Measurements from ENCODE around the gene PRKACA.

The PRKACA gene

DNA sequence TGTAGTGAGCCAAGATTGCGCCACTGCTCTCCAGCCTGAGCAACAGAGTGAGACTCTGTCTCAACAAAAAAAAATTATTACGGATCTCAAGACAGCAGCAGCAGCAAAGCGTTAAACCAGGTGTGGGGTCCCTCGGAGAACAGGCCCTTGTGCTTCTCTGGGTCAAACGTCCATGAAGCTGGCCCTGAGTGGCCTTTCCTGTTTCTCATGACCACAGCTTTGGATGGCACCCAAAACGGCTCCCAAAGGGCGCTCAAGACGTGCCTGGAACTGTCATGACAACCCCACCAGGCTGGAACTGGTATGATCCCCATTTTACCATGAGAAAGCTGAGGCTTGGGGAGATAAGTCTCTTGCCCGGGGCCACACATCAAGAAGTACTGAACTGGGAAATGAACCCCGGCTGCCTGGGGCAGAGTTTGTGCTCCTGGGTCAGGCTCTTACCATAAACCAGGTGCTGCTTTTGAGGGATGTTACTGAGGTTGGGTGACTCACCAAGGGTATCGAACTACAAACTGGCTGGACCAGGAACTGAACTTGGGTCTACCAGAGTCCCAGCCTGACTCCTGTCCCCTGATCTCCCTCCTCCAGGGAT is 15.4 kb downstream of the PRKACA start:
- H3K9me3 ChIP-seq (ENCODE audit: control insufficient read depth, insufficient read depth, low read length): no peaks in the 10 kb centered on the region
- H3K36me3 ChIP-seq (ENCODE audit: insufficient read depth, low read length): no peaks in the 10 kb centered on the region; the same call in 1 of the 2 replicates
- no peaks in the 10 kb centered on the region for H3K4me1 ChIP-seq (ENCODE audit: insufficient read depth, low read length)
- H3K9ac ChIP-seq (ENCODE audit: low read depth, low read length): no peak overlapping the region

DNA sequence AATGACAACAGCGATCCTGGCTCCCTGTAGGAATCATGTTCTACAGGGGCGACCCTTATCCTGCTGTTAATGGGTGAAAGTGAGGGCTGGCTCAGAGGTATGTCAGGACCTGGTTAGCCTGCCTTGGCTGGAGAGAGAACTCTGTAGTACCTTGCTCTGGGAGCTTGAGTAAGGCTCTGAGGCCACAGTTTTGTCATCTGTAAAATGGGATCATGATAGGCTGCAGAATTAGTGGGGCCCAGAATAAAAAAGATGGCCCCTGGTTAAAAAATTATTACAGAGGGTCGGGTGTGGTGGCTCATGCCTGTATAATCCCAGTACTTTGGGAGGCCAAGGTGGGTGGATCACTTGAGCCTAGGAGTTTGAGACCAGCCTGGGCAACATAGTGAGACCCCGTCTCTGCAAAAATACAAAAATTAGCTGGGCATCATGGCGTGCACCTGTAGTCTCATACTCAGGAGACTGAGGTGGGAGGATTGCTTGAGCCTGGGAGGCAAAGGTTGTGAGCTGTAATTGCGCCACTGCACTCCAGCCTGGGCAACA is 16.5 kb downstream of the PRKACA start:
- Histone ChIP-seq H3K9ac (ENCODE audit: low read depth, low read length) (no peak overlapping the region), H3K9me3 (ENCODE audit: control insufficient read depth, insufficient read depth, low read length) (no peaks in the 10 kb centered on the region), H3K36me3 (ENCODE audit: insufficient read depth, low read length) (no peaks in the 10 kb centered on the region; the same call in 1 of the 2 replicates), H3K4me1 (ENCODE audit: insufficient read depth, low read length) (no peaks in the 10 kb centered on the region)

DNA sequence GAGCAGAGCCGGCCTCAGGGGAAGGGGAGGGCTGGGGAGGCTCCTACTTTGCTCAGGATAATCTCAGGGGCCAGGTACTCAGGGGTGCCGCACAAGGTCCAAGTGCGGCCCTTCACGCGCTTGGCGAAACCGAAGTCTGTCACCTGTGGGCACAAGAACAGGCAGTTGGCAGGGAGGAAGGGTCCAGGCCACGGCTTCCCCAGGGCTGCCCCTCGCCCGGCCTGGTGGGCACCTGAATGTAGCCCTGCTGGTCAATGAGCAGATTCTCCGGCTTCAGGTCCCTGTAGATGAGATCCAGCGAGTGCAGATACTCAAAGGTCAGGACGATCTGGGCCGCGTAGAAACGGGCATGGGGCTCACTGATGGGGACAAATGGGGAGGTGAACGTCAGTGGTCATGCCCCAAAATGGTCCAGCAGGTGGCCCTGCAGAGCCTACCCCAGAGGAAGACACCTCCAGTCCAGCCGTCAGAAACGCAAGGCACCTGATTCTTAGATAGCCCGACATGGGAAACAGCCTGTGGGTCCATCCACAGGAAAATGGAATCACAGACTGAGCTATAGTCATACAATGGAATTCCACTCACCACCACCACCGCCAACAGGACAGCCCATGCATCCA is 19.9 kb downstream of the PRKACA start:
- H3K36me3 ChIP-seq (ENCODE audit: insufficient read depth, low read length): no peaks in the 10 kb centered on the region
- H3K4me1 ChIP-seq (ENCODE audit: insufficient read depth, low read length): no peaks in the 10 kb centered on the region
- H3K9me3 ChIP-seq (ENCODE audit: control insufficient read depth, insufficient read depth, low read length): no peaks in the 10 kb centered on the region; the same call in 1 of the 2 replicates
- no peak overlapping the region for H3K9ac ChIP-seq (ENCODE audit: low read depth, low read length)

DNA sequence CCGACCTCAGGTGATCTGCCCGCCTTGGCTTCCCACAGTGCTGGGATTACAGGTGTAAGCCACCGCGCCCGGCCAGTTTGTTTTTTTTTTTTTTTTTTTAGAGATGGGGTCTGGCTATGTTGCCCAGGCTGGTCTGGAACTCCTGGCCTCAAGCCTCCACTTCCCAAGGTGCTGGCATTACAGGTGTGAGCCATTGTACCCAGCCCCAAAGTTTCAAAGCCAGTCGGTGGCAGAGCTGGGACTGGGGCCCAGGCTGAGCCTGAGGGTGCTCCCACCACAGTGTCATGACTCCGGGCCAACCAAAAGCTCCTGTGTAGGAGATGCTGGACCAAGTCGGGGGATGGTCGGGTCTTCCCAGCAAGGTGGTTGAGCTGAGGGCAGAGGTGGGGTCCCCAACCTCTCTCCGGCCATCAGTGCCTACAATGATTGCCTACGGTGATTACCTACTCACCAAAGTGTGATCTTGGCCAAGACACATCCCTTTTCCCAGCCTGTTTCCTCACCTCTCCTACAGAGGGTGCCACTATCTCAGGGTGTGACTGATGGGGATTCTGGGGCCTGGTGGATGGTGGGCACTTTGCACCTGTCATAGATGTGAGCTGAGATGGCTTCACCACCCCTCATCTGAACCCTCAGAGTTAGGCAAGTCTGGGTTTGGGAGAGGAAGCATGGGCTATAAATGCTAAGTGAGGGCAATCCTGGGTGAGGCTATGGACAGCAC is 21.1 kb downstream of the PRKACA start:
- no peaks in the 10 kb centered on the region; the same call in 1 of the 2 replicates for H3K9me3 ChIP-seq (ENCODE audit: control insufficient read depth, insufficient read depth, low read length)
- H3K36me3 ChIP-seq (ENCODE audit: insufficient read depth, low read length): no peaks in the 10 kb centered on the region
- no peaks in the 10 kb centered on the region; the same call in 1 of the 2 replicates for H3K4me1 ChIP-seq (ENCODE audit: insufficient read depth, low read length)
- H3K9ac ChIP-seq (ENCODE audit: low read depth, low read length): no peak overlapping the region

- Histone ChIP-seq H3K4me1 (ENCODE audit: insufficient read depth, low read length) (no peaks in the 10 kb centered on the region; the same call in 1 of the 2 replicates), H3K9me3 (ENCODE audit: control insufficient read depth, insufficient read depth, low read length) (no peaks in the 10 kb centered on the region; the same call in 1 of the 2 replicates), H3K36me3 (ENCODE audit: insufficient read depth, low read length) (no peaks in the 10 kb centered on the region), H3K9ac (ENCODE audit: low read depth, low read length) (no peak overlapping the region)
Measured at GRCh38 chr19:14094854-14095253, 22.7 kb downstream of the PRKACA start.

GRCh38 chr19:14093117-14093823 is 24.3 kb downstream of the PRKACA start:
- no peaks in the 10 kb centered on the region for H3K36me3 ChIP-seq (ENCODE audit: insufficient read depth, low read length)

GRCh38 chr19:14091813-14092462 is 25.6 kb downstream of the PRKACA start:
- Histone ChIP-seq H3K4me1 (ENCODE audit: insufficient read depth, low read length) (no peaks in the 10 kb centered on the region; the same call in 1 of the 2 replicates), H3K9ac (ENCODE audit: low read depth, low read length) (peak overlapping the region; percentile 97; the same call in 1 of the 2 replicates), H3K36me3 (ENCODE audit: insufficient read depth, low read length) (no peaks in the 10 kb centered on the region), H3K9me3 (ENCODE audit: control insufficient read depth, insufficient read depth, low read length) (no peaks in the 10 kb centered on the region; the same call in 1 of the 2 replicates)

More at GRCh38 chr19:14093117-14093823, 24.3 kb downstream of the PRKACA start:
- no peaks in the 10 kb centered on the region; the same call in 1 of the 2 replicates for H3K9me3 ChIP-seq (ENCODE audit: control insufficient read depth, insufficient read depth, low read length)
- no peaks in the 10 kb centered on the region; the same call in 1 of the 2 replicates for H3K4me1 ChIP-seq (ENCODE audit: insufficient read depth, low read length)
- no peak overlapping the region for H3K9ac ChIP-seq (ENCODE audit: low read depth, low read length)

GRCh38 chr19:14091081-14091812 is 26.3 kb downstream of the PRKACA start:
- Histone ChIP-seq H3K9ac (ENCODE audit: low read depth, low read length) (peak overlapping the region; percentile 97), H3K9me3 (ENCODE audit: control insufficient read depth, insufficient read depth, low read length) (no peaks in the 10 kb centered on the region; the same call in 1 of the 2 replicates), H3K4me1 (ENCODE audit: insufficient read depth, low read length) (no peaks in the 10 kb centered on the region; the same call in 1 of the 2 replicates), H3K36me3 (ENCODE audit: insufficient read depth, low read length) (no peaks in the 10 kb centered on the region)

DNA sequence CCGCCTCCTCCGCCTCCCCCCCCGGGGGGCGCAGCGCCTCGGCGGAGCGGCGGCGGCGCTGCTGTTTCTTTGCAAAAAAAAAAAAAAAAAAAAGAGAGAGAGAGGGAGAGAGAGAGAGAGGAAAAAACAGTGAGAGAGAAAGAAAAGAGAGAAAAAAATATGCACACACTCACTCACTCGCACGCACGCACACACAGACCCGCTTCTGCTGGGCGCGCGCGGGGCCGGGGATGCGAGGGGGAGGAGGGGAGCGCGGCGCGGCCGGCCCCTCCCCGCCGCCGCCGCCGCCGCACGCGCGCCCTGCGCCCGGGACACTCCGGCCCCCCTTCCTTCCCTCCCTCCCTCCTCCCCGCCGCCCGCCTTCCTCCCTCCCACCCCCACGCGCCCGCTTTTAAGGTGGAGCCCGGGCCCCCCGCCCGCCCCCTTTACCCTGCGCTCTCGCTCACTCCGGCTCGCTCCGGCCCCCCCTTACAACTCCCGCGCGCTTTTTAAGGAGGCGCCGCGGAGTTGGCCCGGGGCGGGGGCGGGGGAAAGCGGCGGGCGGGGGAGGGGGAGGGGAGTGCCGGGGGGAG is 27.0 kb downstream of the PRKACA start, which contains the start of gene SAMD1:
Gene SAMD1 (minus strand): TSS at position 243 of the 572 bp plus-strand sequence.
- no peaks in the 10 kb centered on the region; the same call in 1 of the 2 replicates for H3K9me3 ChIP-seq (ENCODE audit: control insufficient read depth, insufficient read depth, low read length)
- no peaks in the 10 kb centered on the region; the same call in 1 of the 2 replicates for H3K4me1 ChIP-seq (ENCODE audit: insufficient read depth, low read length)
- H3K36me3 ChIP-seq (ENCODE audit: insufficient read depth, low read length): no peaks in the 10 kb centered on the region
- peak within 1 kb of the TSS; percentile 97 for H3K9ac ChIP-seq (ENCODE audit: low read depth, low read length)

DNA sequence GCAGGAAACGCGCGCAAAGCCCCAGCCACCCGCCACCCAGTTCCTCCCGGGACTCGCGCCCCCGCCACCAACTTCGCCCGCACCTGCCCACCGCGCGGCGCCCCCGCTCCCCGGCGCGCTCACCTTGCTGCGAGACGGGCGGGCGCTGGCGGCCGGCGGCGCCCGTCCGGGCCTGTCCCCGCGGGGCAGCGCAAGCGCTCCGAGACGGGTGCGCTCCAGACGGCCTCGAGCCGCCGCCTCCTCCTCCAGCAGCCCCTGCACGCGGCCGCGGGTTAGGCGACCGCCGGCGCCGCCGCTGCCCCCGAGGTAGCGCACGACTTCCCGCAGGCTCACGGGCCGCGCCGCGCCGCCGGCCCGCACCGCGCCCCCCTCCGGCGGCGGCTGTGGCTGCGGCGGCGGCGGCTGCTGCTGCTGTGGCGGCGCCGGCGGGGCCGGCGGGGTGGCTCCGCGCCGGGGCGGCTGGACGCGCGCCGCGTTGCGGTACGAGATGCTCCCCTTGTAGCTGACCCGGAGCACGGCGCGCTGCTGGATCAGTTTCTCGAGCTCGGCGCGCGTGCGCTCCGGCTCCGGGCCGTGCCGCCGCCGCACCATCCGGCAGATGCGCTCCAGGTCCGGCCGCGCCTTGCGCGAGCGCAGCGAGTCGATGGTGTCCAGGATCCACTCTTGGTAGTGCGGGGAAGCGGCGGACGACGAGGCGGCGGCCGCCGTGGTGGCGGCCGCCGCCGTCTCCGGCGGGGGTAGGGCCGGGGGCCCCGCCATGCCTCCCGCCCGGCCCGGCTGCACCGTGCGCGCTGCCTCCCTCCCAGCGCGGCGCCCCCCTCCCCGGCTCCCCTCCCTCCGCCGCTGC is 27.7 kb downstream of the PRKACA start:
- Histone ChIP-seq H3K36me3 (ENCODE audit: insufficient read depth, low read length) (no peaks in the 10 kb centered on the region), H3K9ac (ENCODE audit: low read depth, low read length) (peak overlapping the region; percentile 60)

DNA sequence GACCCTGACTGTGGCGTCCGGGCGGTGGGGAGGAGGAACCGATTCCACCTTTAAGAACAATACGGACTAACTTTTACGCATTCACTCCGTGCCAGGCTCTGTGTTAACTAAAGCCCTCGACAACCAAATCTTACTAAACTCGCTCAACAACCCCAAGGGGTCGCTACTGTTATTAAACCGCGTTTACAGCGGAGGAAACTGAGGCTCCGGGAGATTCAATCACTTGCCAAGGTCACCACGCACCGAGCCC is 28.2 kb downstream of the PRKACA start:
- Histone ChIP-seq H3K4me1 (ENCODE audit: insufficient read depth, low read length) (no peaks in the 10 kb centered on the region; the same call in 1 of the 2 replicates), H3K9me3 (ENCODE audit: control insufficient read depth, insufficient read depth, low read length) (no peaks in the 10 kb centered on the region; the same call in 1 of the 2 replicates), H3K36me3 (ENCODE audit: insufficient read depth, low read length) (no peaks in the 10 kb centered on the region), H3K9ac (ENCODE audit: low read depth, low read length) (peak overlapping the region; percentile 60)

More for the DNA sequence above, 27.7 kb downstream of the PRKACA start:
- H3K9me3 ChIP-seq (ENCODE audit: control insufficient read depth, insufficient read depth, low read length): no peaks in the 10 kb centered on the region; the same call in 1 of the 2 replicates
- no peaks in the 10 kb centered on the region; the same call in 1 of the 2 replicates for H3K4me1 ChIP-seq (ENCODE audit: insufficient read depth, low read length)
